Measurements from ENCODE around the gene VTN. TPM values are rescaled to one million over a fixed set of nuclear protein-coding genes. Genes with fewer than 3 reads are reported as not detected.
"Not testable (repeated sequence)": the region's sequence is repeated elsewhere in the genome, so short reads cannot be mapped to it uniquely, and the experiment has no call there.

Gene VTN
- polyA plus RNA-seq, 1 donor from 2014 or later = 1.5 TPM

DNA sequence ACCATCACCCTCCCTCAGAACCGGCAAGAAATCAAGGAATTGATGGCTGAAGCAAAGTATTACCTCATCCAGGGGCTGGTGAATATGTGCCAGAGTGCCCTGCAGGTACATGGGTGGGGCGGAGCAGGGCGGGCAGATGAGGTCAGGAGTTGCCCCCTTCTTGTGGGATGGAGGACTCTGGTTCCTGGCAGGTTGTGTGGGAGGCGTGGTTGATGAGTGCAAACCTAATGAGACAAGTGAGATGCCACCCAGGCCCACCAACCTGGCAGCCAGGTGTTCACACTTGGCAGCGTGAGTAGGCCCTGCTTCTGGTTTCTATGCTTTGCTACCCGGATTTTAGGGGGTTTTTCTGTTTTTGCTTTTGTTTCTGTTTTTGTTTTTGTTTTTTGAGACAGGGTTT lies 29.7 kb downstream of the VTN start:
- H3K4me2 ChIP-seq (ENCODE audit: low read length) = no peak overlapping the region
- no peak for TF ChIP-seq EZH2 (IDR thresholded peaks at IDR 0.05; ENCODE audit: borderline replicate concordance, insufficient read depth, low read length, poor library complexity, severe bottlenecking)
- TF ChIP-seq POLR2AphosphoS5 (IDR thresholded peaks at IDR 0.05) = no peak
- no peak for TF ChIP-seq SMC3 (conservative IDR thresholded peaks at IDR 0.05; ENCODE audit: poor library complexity)
- TF ChIP-seq MXI1 (conservative IDR thresholded peaks at IDR 0.05; ENCODE audit: poor library complexity, severe bottlenecking) = no peak
- no peak for TF ChIP-seq RAD21 (conservative IDR thresholded peaks at IDR 0.05)
- TF ChIP-seq REST (IDR thresholded peaks at IDR 0.05; ENCODE audit: borderline replicate concordance) = no peak
- no peak for TF ChIP-seq CTCF (IDR thresholded peaks at IDR 0.05; ENCODE audit: poor library complexity, severe bottlenecking)
- no peak for TF ChIP-seq TAF1 (IDR thresholded peaks at IDR 0.05; ENCODE audit: low read depth)
- no peak for TF ChIP-seq EP300 (conservative IDR thresholded peaks at IDR 0.05; ENCODE audit: poor library complexity, severe bottlenecking)

DNA sequence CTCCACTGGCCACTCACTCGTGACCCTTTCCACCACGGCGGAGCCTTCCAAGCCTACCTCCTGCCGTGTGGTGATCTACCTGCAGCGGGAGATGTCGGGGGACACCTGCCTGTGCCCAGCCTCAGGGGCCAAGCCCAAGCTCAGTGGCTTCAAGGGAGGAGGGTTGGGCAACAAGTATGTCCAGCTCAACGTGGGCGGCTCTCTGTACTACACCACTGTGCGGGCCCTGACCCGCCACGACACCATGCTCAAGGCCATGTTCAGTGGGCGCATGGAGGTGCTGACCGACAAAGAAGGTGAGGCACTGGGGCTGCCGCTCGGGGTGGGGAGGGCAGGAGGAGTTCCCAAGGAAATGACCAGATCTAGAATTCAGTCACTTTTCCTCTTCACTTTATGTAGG lies 30.7 kb downstream of the VTN start:
- Histone ChIP-seq H3K27me3 (ENCODE audit: insufficient read depth, low read depth, low read length) (no peaks in the 10 kb centered on the region), H3K4me3 (ENCODE audit: low read length) (no peak overlapping the region), H3F3A (ENCODE audit: insufficient read depth, low read length, poor library complexity, severe bottlenecking) (no peaks in the 10 kb centered on the region), H3K9me2 (ENCODE audit: insufficient read depth, low read length) (no peaks in the 10 kb centered on the region), H3K27ac (ENCODE audit: low read length) (no peak overlapping the region), H3K9ac (ENCODE audit: low read length) (no peak overlapping the region), H2AFZ (ENCODE audit: low read depth, low read length) (no peak overlapping the region), H4K20me1 (ENCODE audit: insufficient read depth) (no peaks in the 10 kb centered on the region), H3K79me2 (replicated peaks; ENCODE audit: insufficient read depth, low read length) (peaks cover 30% of the 10 kb centered on the region), H3K9me3 (ENCODE audit: low read length) (no peaks in the 10 kb centered on the region), H3K4me2 (ENCODE audit: low read length) (no peak overlapping the region), H3K36me3 (ENCODE audit: insufficient read depth, low read length) (peaks cover 2% of the 10 kb centered on the region)
- no peak for TF ChIP-seq POLR2AphosphoS5 (IDR thresholded peaks at IDR 0.05)
- no peak for TF ChIP-seq TAF1 (IDR thresholded peaks at IDR 0.05; ENCODE audit: low read depth)

More for the DNA sequence above, 29.7 kb downstream of the VTN start:
- no peak overlapping the region for H2AFZ ChIP-seq (ENCODE audit: low read depth, low read length)
- H3K36me3 ChIP-seq (ENCODE audit: insufficient read depth, low read length) = peaks cover 6% of the 10 kb centered on the region
- H3K9me3 ChIP-seq (ENCODE audit: low read length) = no peaks in the 10 kb centered on the region
- H3K9me2 ChIP-seq (ENCODE audit: insufficient read depth, low read length) = no peaks in the 10 kb centered on the region
- peaks cover 27% of the 10 kb centered on the region for H3K79me2 ChIP-seq (replicated peaks; ENCODE audit: insufficient read depth, low read length)
- H3K9ac ChIP-seq (ENCODE audit: low read length) = no peak overlapping the region
- no peaks in the 10 kb centered on the region for H3F3A ChIP-seq (ENCODE audit: insufficient read depth, low read length, poor library complexity, severe bottlenecking)
- no peak overlapping the region for H3K27ac ChIP-seq (ENCODE audit: low read length)
- H3K27me3 ChIP-seq (ENCODE audit: insufficient read depth, low read depth, low read length) = no peaks in the 10 kb centered on the region
- no peak overlapping the region for H3K4me3 ChIP-seq (ENCODE audit: low read length)
- no peaks in the 10 kb centered on the region for H4K20me1 ChIP-seq (ENCODE audit: insufficient read depth)

DNA sequence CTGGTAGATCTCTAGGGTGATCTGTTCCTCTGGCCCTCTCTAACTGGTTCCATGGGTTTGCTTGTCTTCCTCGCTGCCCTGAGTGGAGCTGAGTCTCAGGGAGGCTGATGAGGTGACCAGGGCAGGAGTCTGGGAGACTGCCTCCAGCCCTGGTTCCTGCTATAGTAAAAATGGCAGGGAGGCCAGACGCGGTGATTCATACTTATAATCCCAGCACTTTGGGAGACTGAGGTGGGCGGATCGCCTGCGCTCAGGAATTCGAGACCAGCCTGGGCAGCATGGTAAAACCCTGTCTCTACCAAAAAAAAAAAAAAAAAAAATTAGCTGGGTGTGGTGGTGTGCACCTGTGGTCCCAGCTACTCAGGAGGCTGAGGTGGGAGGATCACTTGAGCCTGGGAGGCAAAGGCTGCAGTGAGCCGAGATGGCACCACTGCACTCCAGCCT lies 31.3 kb downstream of the VTN start:
- H3K27ac ChIP-seq (ENCODE audit: low read length); H3K4me3 ChIP-seq (ENCODE audit: low read length); H3F3A ChIP-seq (ENCODE audit: insufficient read depth, low read length, poor library complexity, severe bottlenecking); H3K4me2 ChIP-seq (ENCODE audit: low read length); H3K9me2 ChIP-seq (ENCODE audit: insufficient read depth, low read length); H3K9ac ChIP-seq (ENCODE audit: low read length); H3K27me3 ChIP-seq (ENCODE audit: insufficient read depth, low read depth, low read length); H4K20me1 ChIP-seq (ENCODE audit: insufficient read depth); H3K9me3 ChIP-seq (ENCODE audit: low read length); H3K36me3 ChIP-seq (ENCODE audit: insufficient read depth, low read length); H2AFZ ChIP-seq (ENCODE audit: low read depth, low read length): not testable (repeated sequence)
- peaks cover 37% of the 10 kb centered on the region for H3K79me2 ChIP-seq (replicated peaks; ENCODE audit: insufficient read depth, low read length)
